Measurements from ENCODE around the gene TMEM132C. TPM values are rescaled to one million over a fixed set of nuclear protein-coding genes. Genes with fewer than 3 reads are reported as not detected.

TMEM132C gene
- total RNA-seq, 2 donors from 2014 or later, result 0.46 to 5.3 TPM

- Histone ChIP-seq H3K4me1 (replicated peaks) (no peaks in the 10 kb centered on the region), H3K27ac (no peak overlapping the region), H3K36me3 (no peaks in the 10 kb centered on the region), H3K9me3 (no peaks in the 10 kb centered on the region), H3K27me3 (replicated peaks; ENCODE audit: insufficient read depth) (no peaks in the 10 kb centered on the region), H3K4me3 (no peak overlapping the region)
- 25% methylated on average over 12 of the region's 12 CpGs for WGBS
- TF ChIP-seq CTCF (IDR thresholded peaks at IDR 0.05) (no peak), POLR2AphosphoS5 (IDR thresholded peaks at IDR 0.05) (no peak), POLR2A (IDR thresholded peaks at IDR 0.05) (no peak)
- intact Hi-C loops (cut with DNase I), result no loop called here
- no peak for DNase-seq (ENCODE audit: low spot score)
These were observed 177.6 kb downstream of the TMEM132C start for GRCh38 chr12:128444598-128444997.

GRCh38 chr12:128445415-128446127, 178.6 kb downstream of the TMEM132C start:
- no peak for DNase-seq (ENCODE audit: low spot score)
- Histone ChIP-seq H3K36me3 (no peaks in the 10 kb centered on the region), H3K27ac (no peak overlapping the region), H3K4me3 (no peak overlapping the region), H3K9me3 (no peaks in the 10 kb centered on the region), H3K4me1 (replicated peaks) (no peaks in the 10 kb centered on the region), H3K27me3 (replicated peaks; ENCODE audit: insufficient read depth) (no peaks in the 10 kb centered on the region)
- WGBS, result 28% methylated on average over 13 of the region's 13 CpGs
- intact Hi-C loops (cut with DNase I), result no loop called here
- TF ChIP-seq POLR2A (IDR thresholded peaks at IDR 0.05), result no peak
- TF ChIP-seq CTCF (IDR thresholded peaks at IDR 0.05), result no peak
- TF ChIP-seq POLR2AphosphoS5 (IDR thresholded peaks at IDR 0.05), result no peak

GRCh38 chr12:128449146-128449894, 182.3 kb downstream of the TMEM132C start:
- intact Hi-C loops (cut with DNase I), result no loop called here
- DNase-seq (ENCODE audit: low spot score), result no peak
- no peaks in the 10 kb centered on the region for H3K27me3 ChIP-seq (replicated peaks; ENCODE audit: insufficient read depth)
- H3K36me3 ChIP-seq, result no peaks in the 10 kb centered on the region
- no peaks in the 10 kb centered on the region for H3K9me3 ChIP-seq
- 26% methylated on average over 7 of the region's 7 CpGs for WGBS
- no peak overlapping the region for H3K27ac ChIP-seq
- TF ChIP-seq POLR2AphosphoS5 (IDR thresholded peaks at IDR 0.05), result no peak
- TF ChIP-seq POLR2A (IDR thresholded peaks at IDR 0.05), result no peak
- TF ChIP-seq CTCF (IDR thresholded peaks at IDR 0.05), result no peak
- no peak overlapping the region for H3K4me3 ChIP-seq
- H3K4me1 ChIP-seq (replicated peaks), result no peaks in the 10 kb centered on the region

GRCh38 chr12:128450810-128451209, 183.8 kb downstream of the TMEM132C start:
- Histone ChIP-seq H3K27me3 (replicated peaks; ENCODE audit: insufficient read depth) (no peaks in the 10 kb centered on the region), H3K9me3 (no peaks in the 10 kb centered on the region), H3K36me3 (no peaks in the 10 kb centered on the region), H3K4me1 (replicated peaks) (no peaks in the 10 kb centered on the region), H3K27ac (no peak overlapping the region), H3K4me3 (no peak overlapping the region)
- intact Hi-C loops (cut with DNase I), result no loop called here
- TF ChIP-seq POLR2AphosphoS5 (IDR thresholded peaks at IDR 0.05) (no peak), CTCF (IDR thresholded peaks at IDR 0.05) (no peak), POLR2A (IDR thresholded peaks at IDR 0.05) (no peak)
- 73% methylated on average over 3 of the region's 3 CpGs for WGBS
- no peak for DNase-seq (ENCODE audit: low spot score)
